HepG2 (cell line): ENCODE measurements around the gene SDF2. TPM values are rescaled to one million over a fixed set of nuclear protein-coding genes. Genes with fewer than 3 reads are reported as not detected.

Experiments used
- ATAC-seq: fragments of 200-7000 bp; cut with Tn5 transposase; 3 replicates; pipeline ENCODE4 v1.9.1; 2020; ENCODE audit warnings: mild to moderate bottlenecking, moderate library complexity
- BruUV-seq: library from RNA; stranded (reverse); fragments of 400-500 nt; replicated peaks from 2 replicates; lab custom pipeline; 2021; lab: Mats Ljungman, UMichigan
- CTCF ChIA-PET: fragments of 300-600 bp; formaldehyde crosslinking; extraction: SDS; loops from one replicate; lab custom pipeline; 2021; ENCODE audit warnings: low total read pairs, inconsistent platforms, low intra/inter-chr PET ratio; lab: Yijun Ruan, JAX
- POLR2A ChIA-PET: fragments of 350-600 bp; sonication (Branson Sonifier 250); formaldehyde crosslinking; loops from one replicate; lab custom pipeline; 2020; ENCODE audit warnings: antibody characterized with exemption, inconsistent platforms; lab: Yijun Ruan, JAX
- DNase-seq: peaks from one replicate; pipeline ENCODE4 v3.0.0-alpha.2; 2015; ENCODE audit warnings: low spot score
- FAIRE-seq: peaks from 3 replicates; lab custom pipeline; 2011; peaks lifted over from hg19 to GRCh38; lab: Jason Lieb, UNC
- H2AFZ ChIP-seq: one replicate; pipeline ENCODE4 v1.6.1; 2011; ENCODE audit warnings: low read length, inconsistent platforms
- H3K27ac ChIP-seq: fragments of 300-600 bp; 3 replicates; pipeline ENCODE4 v1.8.0; 2011; ENCODE audit warnings: mixed run types, mild to moderate bottlenecking, mixed read lengths, low read length, inconsistent platforms; ENCODE audit not compliant: insufficient read depth; ENCODE audit errors: extremely low read length
- H3K27me3 ChIP-seq, 2 experiments: fragments of 200-600 bp in 1 of 2; 2 replicates in 1 of 2; 3 replicates in 1 of 2; pipeline versions ENCODE4 v1.6.0 to v1.8.0; 2011; ENCODE audit warnings: low read length in 2 of 2, mild to moderate bottlenecking in 2 of 2, moderate library complexity in 2 of 2, inconsistent platforms in 1 of 2; ENCODE audit not compliant: insufficient read depth in 2 of 2, control insufficient read depth in 1 of 2
- H3K36me3 ChIP-seq, 2 experiments: fragments of 200-600 bp in 1 of 2; replicated peaks in 1 of 2; 2 replicates in 1 of 2; 3 replicates in 1 of 2; pipeline versions ENCODE4 v1.5.1 to v1.8.0; 2011; ENCODE audit warnings: low read length in 2 of 2, inconsistent platforms in 1 of 2; ENCODE audit not compliant: insufficient read depth in 2 of 2, control insufficient read depth in 1 of 2
- H3K4me1 ChIP-seq: 2 replicates; pipeline ENCODE4 v1.5.1; 2012; ENCODE audit warnings: low read length, inconsistent platforms; ENCODE audit not compliant: insufficient read depth
- H3K4me2 ChIP-seq: 2 replicates; pipeline ENCODE4 v1.6.0; 2011; ENCODE audit warnings: low read depth, low read length, inconsistent platforms
- H3K4me3 ChIP-seq, 3 experiments: fragments of 200-600 bp in 1 of 3; sonication (generic), shearing (Covaris generic) in 1 of 3; replicated peaks in 1 of 3; 2 replicates each; pipeline ENCODE4 v1.5.1; 2011 to 2016; ENCODE audit warnings: low read length in 3 of 3, inconsistent platforms in 2 of 3, low read depth in 2 of 3, mild to moderate bottlenecking in 2 of 3, control low read depth in 1 of 3, mixed read lengths in 1 of 3; ENCODE audit not compliant: insufficient read depth in 1 of 3
- H3K79me2 ChIP-seq: one replicate; pipeline ENCODE4 v1.6.1; 2011; ENCODE audit warnings: low read length, inconsistent platforms; ENCODE audit not compliant: insufficient read depth
- H3K9ac ChIP-seq: 2 replicates; pipeline ENCODE4 v1.6.0; 2011; ENCODE audit warnings: mild to moderate bottlenecking, low read depth, low read length, inconsistent platforms; ENCODE audit not compliant: insufficient read depth
- H3K9me3 ChIP-seq: 2 replicates; pipeline ENCODE4 v1.5.1; 2012; ENCODE audit warnings: mild to moderate bottlenecking, low read length
- H4K20me1 ChIP-seq: 2 replicates; pipeline ENCODE4 v1.6.0; 2011; ENCODE audit warnings: inconsistent platforms, mild to moderate bottlenecking, low read length, moderate library complexity; ENCODE audit not compliant: insufficient read depth
- FOSL1 ChIP-seq: sonication (generic); formaldehyde crosslinking; IDR thresholded peaks from 2 replicates; pipeline ENCODE4 v1.9.0; 2021; ENCODE audit warnings: missing genetic modification reagents, borderline replicate concordance
- HOMEZ ChIP-seq: IDR thresholded peaks from 2 replicates; pipeline ENCODE4 v1.6.1; 2016; ENCODE audit warnings: low read depth
- JDP2 ChIP-seq: sonication (generic); formaldehyde crosslinking; IDR thresholded peaks from 2 replicates; pipeline ENCODE4 v1.8.1; 2022; ENCODE audit warnings: missing genetic modification reagents, borderline replicate concordance
- NPAS2 ChIP-seq: sonication (generic); formaldehyde crosslinking; IDR thresholded peaks from 2 replicates; pipeline ENCODE4 v1.8.0; 2022; ENCODE audit warnings: mild to moderate bottlenecking, missing genetic modification reagents, borderline replicate concordance
- PBX3 ChIP-seq: sonication (generic); formaldehyde crosslinking; IDR thresholded peaks from 2 replicates; pipeline ENCODE4 v1.8.1; 2023; ENCODE audit warnings: missing genetic modification reagents, inconsistent platforms, borderline replicate concordance
- PTBP1 ChIP-seq: fragments of 200-400 bp; formaldehyde crosslinking; IDR thresholded peaks from 2 replicates; pipeline ENCODE4 v1.6.1; 2018; ENCODE audit warnings: low read length, low read depth; ENCODE audit not compliant: poor library complexity, severe bottlenecking
- RAD21 ChIP-seq: fragments of 450-650 bp; formaldehyde crosslinking; IDR thresholded peaks from 2 replicates; pipeline ENCODE4 v1.5.0; 2020; ENCODE audit warnings: mild to moderate bottlenecking
- RBM22 ChIP-seq: fragments of 200-400 bp; formaldehyde crosslinking; optimal IDR thresholded peaks from 2 replicates; pipeline ENCODE3; 2017; ENCODE audit warnings: mild to moderate bottlenecking, low read length, moderate library complexity
- SRY ChIP-seq: sonication (generic); formaldehyde crosslinking; IDR thresholded peaks from 2 replicates; pipeline ENCODE4 v1.8.0; 2022; ENCODE audit warnings: mild to moderate bottlenecking, missing genetic modification reagents
- ZNF3 ChIP-seq: IDR thresholded peaks from 2 replicates; pipeline ENCODE4 v1.7.0; 2017; ENCODE audit warnings: inconsistent platforms
- ZNF326 ChIP-seq: sonication (generic); formaldehyde crosslinking; IDR thresholded peaks from 2 replicates; pipeline ENCODE4 v1.4.0; 2020; ENCODE audit warnings: missing genetic modification reagents, borderline replicate concordance
- ZNF331 ChIP-seq: sonication (generic); formaldehyde crosslinking; IDR thresholded peaks from 2 replicates; pipeline ENCODE4 v1.4.0; 2020; ENCODE audit warnings: missing genetic modification reagents
- ZNF572 ChIP-seq: sonication (generic); formaldehyde crosslinking; IDR thresholded peaks from 2 replicates; pipeline ENCODE4 v1.5.1; 2020; ENCODE audit warnings: mild to moderate bottlenecking, missing genetic modification reagents
- ZNF720 ChIP-seq: sonication (generic); formaldehyde crosslinking; IDR thresholded peaks from 2 replicates; pipeline ENCODE4 v1.4.0; 2020; ENCODE audit warnings: missing genetic modification reagents
- ZNF772 ChIP-seq: sonication (generic); formaldehyde crosslinking; IDR thresholded peaks from 2 replicates; pipeline ENCODE4 v1.5.0; 2020; ENCODE audit warnings: mild to moderate bottlenecking, missing genetic modification reagents
- ZNF839 ChIP-seq: sonication (generic); formaldehyde crosslinking; IDR thresholded peaks from 2 replicates; pipeline ENCODE4 v1.4.0; 2020; ENCODE audit warnings: missing genetic modification reagents, mild to moderate bottlenecking, borderline replicate concordance
- WGBS: methylation state at CpG from one replicate; pipeline ENCODE4 v1.1.6; 2017; ENCODE audit warnings: low lambda C conversion rate; 5-methylcytosine and 5-hydroxymethylcytosine counted together
- in situ Hi-C: cut with HindIII; loops from 2 replicates; pipeline ENCODE4 v1.10.0; 2017; ENCODE audit warnings: low pct_unique_long_range_greater_than_20kb; ENCODE audit not compliant: extremely low pct_ligation_motif_present
- intact Hi-C: fragments of 100-400 bp; cut with micrococcal nuclease; formaldehyde crosslinking; loops from one replicate; pipeline ENCODE4 v1.10.0; 2022; ENCODE audit not compliant: unreplicated experiment
- polyA plus RNA-seq, 8 experiments: library from polyadenylated mRNA; depleted of rRNA in 3 of 8; stranded (reverse) in 7 of 8; unstranded in 1 of 8; fragments of >200 nt; fragmentation: Illumina TruSeq in 4 of 8; extraction: Trizol in 4 of 8; gene quantifications; 2 replicates each; pipeline versions ENCODE4 v1.2.1 to v1.2.3, GENCODE V29; 2011 to 2016; ENCODE audit warnings: low read depth in 4 of 8, missing spikeins in 1 of 8, mixed read lengths in 1 of 8; ENCODE audit not compliant: insufficient read depth in 1 of 8
- total RNA-seq, 5 experiments: library from RNA; depleted of rRNA; stranded (reverse); fragments of >200 nt; fragmentation: Illumina TruSeq; extraction: Trizol; gene quantifications; 2 replicates each; pipeline ENCODE4 v1.2.3, GENCODE V29; 2016; ENCODE audit warnings: low read depth in 1 of 5

SDF2 gene
- total and polyA plus RNA-seq, 2 of the 13 experiments (the other 11 are each of a cell fraction or from before 2014, with no cell fraction given), result 58.2 to 58.4 TPM

DNA sequence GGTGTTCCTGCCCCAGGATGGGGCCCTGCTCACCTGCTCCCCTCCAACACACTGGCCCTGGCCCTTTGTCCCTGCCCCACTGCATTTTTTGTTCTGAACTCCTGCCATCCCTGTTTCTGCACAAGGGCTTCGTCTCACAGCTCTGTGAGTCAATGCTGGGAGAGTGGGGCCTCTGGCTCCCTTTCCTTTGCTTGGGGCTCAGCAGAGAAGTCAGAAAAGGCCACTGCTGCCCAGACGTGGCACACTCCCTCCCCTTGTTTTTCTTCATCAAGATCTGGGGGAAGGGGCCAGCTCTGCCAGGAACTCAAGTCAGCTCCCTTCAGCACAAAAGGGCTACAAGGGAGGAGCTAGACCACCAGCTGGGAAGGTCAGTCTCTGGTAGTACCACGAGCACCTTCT lies 41.0 kb upstream of the SDF2 start:
- H3K4me3 ChIP-seq, result no peak overlapping the region
- no peak overlapping the region for H3K4me2 ChIP-seq
- FAIRE-seq, result no peak
- TF ChIP-seq ZNF720 (no peak), RBM22 (no peak), ZNF839 (CRISPR knock-in tag) (no peak), FOSL1 (CRISPR knock-in tag) (no peak), RAD21 (no peak), ZNF772 (CRISPR knock-in tag) (no peak), ZNF572 (CRISPR knock-in tag) (no peak)
- TF ChIP-seq, all 625 proteins: peak for 0
- intact Hi-C loops, result no loop called here
- H3K9me3 ChIP-seq, result no peaks in the 10 kb centered on the region
- POLR2A ChIA-PET, result interaction anchor here (0.8 to 10.8 kb wide), 7 partner anchors 9 to 57 kb away, joined by 3 to 220 read pairs (median 4); partner anchors contain the start of genes BLTP2, PROCA1, RPL23A and SDF2
- no peaks in the 10 kb centered on the region for H3K79me2 ChIP-seq
- peaks cover 25 to 43% of the 10 kb centered on the region in 2 experiments for H3K36me3 ChIP-seq
- 0 out of 2 replicates have a peak overlapping the region, but pooled peaks have one; percentile 38 for H3K9ac ChIP-seq
- no peak overlapping the region for H2AFZ ChIP-seq
- H4K20me1 ChIP-seq, result no peaks in the 10 kb centered on the region
- no peak for DNase-seq
- ATAC-seq, result no peak
- H3K4me1 ChIP-seq, result peaks cover 64% of the 10 kb centered on the region
- WGBS, result 71% methylated on average over 3 of the region's 3 CpGs
- BruUV-seq, result no TSS peak
- no peaks in the 10 kb centered on the region for H3K27me3 ChIP-seq
- in situ Hi-C loops, result no loop called here
- H3K27ac ChIP-seq, result peak overlapping the region; percentile 91
- CTCF ChIA-PET, result no interaction called here

DNA sequence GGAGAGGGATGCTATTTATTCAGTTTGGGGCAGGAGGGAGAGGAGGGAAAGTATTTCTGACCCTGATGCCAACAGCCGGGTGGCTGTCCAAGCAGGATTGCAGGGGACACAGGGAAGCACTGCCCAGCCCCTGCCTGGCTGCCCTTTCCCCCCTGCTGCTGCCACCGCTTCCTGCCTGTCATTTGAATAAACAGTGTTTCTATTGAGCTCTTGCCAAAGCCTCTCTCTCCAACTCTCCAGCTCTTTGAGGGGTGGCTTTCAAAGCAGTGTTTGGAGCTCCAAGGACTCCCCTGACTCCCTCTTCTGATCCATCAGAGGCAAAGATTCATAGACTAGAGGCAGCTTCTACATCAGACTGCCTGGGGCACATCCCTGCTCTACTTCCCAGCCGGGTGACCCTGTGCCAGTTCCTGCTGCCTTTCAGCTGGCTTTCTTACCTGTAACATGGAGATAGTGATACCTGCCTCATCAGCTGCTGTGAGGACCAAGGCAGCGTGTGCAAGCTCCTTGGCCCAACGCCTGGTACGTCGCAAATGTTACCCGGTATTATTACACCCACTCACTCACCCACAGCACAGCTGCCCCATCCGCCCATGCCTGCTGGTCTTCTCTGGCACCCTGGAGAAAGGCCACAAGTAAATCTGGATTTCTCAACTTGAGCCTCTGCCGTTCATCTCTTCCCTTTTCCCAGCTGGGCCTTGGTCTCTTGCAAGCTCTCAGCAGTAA lies 40.5 kb upstream of the SDF2 start:
- H3K4me1 ChIP-seq, result peaks cover 70% of the 10 kb centered on the region
- no TSS peak for BruUV-seq
- no peak overlapping the region for H3K4me3 ChIP-seq
- no peaks in the 10 kb centered on the region for H3K27me3 ChIP-seq
- CTCF ChIA-PET, result no interaction called here
- DNase-seq (peak; percentile 73), FAIRE-seq (peak; percentile 12), ATAC-seq (peak; percentile 5; the same call in 1 of the 3 replicates)
- in situ Hi-C loops (no loop called here), intact Hi-C loops (no loop called here)
- peak overlapping the region; percentile 91 for H3K27ac ChIP-seq
- no peaks in the 10 kb centered on the region for H3K9me3 ChIP-seq
- H3K9ac ChIP-seq, result peak overlapping the region; percentile 38; the same call in 1 of the 2 replicates
- H3K36me3 ChIP-seq, result peaks cover 25 to 49% of the 10 kb centered on the region in 2 experiments
- no peaks in the 10 kb centered on the region for H4K20me1 ChIP-seq
- H3K79me2 ChIP-seq, result no peaks in the 10 kb centered on the region
- no peak overlapping the region for H2AFZ ChIP-seq
- POLR2A ChIA-PET, result interaction anchor here (0.8 to 10.8 kb wide), 7 partner anchors 9 to 57 kb away, joined by 3 to 220 read pairs (median 4); partner anchors contain the start of genes BLTP2, PROCA1, RPL23A and SDF2
- H3K4me2 ChIP-seq, result peak overlapping the region; percentile 41
- WGBS, result 87% methylated on average over 9 of the region's 10 CpGs
- TF ChIP-seq SRY (CRISPR knock-in tag), result no peak
- 0 out of 2 replicates have a peak, but pooled peaks have one; percentile 11 for TF ChIP-seq ZNF331
- no peak for TF ChIP-seq ZNF326 (CRISPR knock-in tag)
- TF ChIP-seq JDP2 (CRISPR knock-in tag), result no peak
- TF ChIP-seq PBX3 (CRISPR knock-in tag), result no peak
- TF ChIP-seq HOMEZ (CRISPR knock-in tag), result no peak
- no peak for TF ChIP-seq NPAS2 (CRISPR knock-in tag)
- no peak for TF ChIP-seq ZNF3
- no peak for TF ChIP-seq PTBP1
